ENCODE data around the gene RUFY2. TPM values are rescaled to one million over a fixed set of nuclear protein-coding genes. Genes with fewer than 3 reads are reported as not detected.

The RUFY2 gene
- total RNA-seq, 1 donor, result 35.5 TPM

DNA sequence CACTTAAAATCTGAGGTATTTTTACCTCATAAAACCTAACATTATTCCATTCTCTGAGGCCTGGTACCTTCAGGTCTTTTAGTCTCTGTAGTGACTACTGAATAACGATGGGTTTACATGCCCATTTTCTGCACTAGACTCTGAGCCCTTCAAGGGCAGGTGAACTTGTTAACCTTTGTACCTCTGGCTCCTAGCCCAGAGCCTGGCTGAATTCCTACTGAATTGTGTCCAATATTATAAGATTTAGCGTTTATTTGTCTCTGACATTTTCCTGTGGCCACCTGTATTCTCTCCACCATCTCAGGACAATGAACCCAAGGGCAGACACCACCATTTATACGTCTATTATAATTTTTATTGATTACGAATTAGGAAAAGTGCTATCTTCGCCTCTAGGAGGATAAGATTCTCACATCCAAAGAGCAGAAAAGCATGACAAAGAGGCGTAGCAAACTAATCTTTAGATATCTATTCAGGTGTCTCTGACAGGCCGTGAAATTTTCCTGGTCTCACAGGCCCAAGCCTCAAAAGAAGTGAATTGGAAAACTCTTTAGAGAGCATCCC is 103.1 kb downstream of the RUFY2 start:
- H2AFZ ChIP-seq (ENCODE audit: low read length), result no peak overlapping the region
- H3K9me3 ChIP-seq (ENCODE audit: low read depth, low read length), result no peaks in the 10 kb centered on the region
- H3K4me3 ChIP-seq (ENCODE audit: insufficient read depth, low read length), result no peak overlapping the region
- no peaks in the 10 kb centered on the region for H3K4me1 ChIP-seq (ENCODE audit: insufficient read depth, low read length)
- no peak overlapping the region for H3K27ac ChIP-seq (ENCODE audit: low read depth, low read length)
- H3K27me3 ChIP-seq (ENCODE audit: insufficient read depth, low read length), result no peaks in the 10 kb centered on the region
- no peaks in the 10 kb centered on the region for H3K36me3 ChIP-seq (ENCODE audit: insufficient read depth, low read length)
- no peaks in the 10 kb centered on the region for H3K79me2 ChIP-seq (ENCODE audit: insufficient read depth, low read length)
- H3K4me2 ChIP-seq (ENCODE audit: insufficient read depth, low read length), result no peak overlapping the region
- DNase-seq (ENCODE audit: insufficient read length, low spot score, missing footprints), result no peak
- H4K20me1 ChIP-seq (ENCODE audit: insufficient read depth, low read length), result no peaks in the 10 kb centered on the region
- TF ChIP-seq, protein P1, sequence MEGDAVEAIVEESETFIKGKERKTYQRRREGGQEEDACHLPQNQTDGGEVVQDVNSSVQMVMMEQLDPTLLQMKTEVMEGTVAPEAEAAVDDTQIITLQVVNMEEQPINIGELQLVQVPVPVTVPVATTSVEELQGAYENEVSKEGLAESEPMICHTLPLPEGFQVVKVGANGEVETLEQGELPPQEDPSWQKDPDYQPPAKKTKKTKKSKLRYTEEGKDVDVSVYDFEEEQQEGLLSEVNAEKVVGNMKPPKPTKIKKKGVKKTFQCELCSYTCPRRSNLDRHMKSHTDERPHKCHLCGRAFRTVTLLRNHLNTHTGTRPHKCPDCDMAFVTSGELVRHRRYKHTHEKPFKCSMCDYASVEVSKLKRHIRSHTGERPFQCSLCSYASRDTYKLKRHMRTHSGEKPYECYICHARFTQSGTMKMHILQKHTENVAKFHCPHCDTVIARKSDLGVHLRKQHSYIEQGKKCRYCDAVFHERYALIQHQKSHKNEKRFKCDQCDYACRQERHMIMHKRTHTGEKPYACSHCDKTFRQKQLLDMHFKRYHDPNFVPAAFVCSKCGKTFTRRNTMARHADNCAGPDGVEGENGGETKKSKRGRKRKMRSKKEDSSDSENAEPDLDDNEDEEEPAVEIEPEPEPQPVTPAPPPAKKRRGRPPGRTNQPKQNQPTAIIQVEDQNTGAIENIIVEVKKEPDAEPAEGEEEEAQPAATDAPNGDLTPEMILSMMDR (IDR thresholded peaks at IDR 0.05; ENCODE audit: extremely low read depth, low read depth, low read length), result no peak

DNA sequence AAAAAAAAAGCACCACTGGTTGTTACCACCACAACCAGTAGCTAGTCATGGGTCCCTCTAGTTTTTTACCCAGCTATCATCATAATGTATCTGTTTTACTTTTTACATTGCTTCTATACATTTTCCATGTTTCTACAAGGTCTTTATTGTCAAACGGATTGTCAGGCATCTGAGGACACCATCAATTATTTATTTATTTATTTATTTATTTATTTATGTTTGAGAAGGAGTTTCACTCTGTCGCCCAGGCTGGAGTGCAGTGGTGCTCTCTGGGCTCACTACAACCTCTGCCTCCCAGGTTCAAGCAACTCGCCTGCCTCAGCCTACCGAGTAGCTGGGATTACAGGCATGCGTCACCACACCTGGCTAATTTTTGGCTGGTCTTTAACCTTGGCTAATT is 104.2 kb downstream of the RUFY2 start:
- no peaks in the 10 kb centered on the region for H3K79me2 ChIP-seq (ENCODE audit: insufficient read depth, low read length)
- no peaks in the 10 kb centered on the region for H3K27me3 ChIP-seq (ENCODE audit: insufficient read depth, low read length)
- H3K4me2 ChIP-seq (ENCODE audit: insufficient read depth, low read length), result no peak overlapping the region
- no peaks in the 10 kb centered on the region for H3K9me3 ChIP-seq (ENCODE audit: low read depth, low read length)
- no peak for DNase-seq (ENCODE audit: insufficient read length, low spot score, missing footprints)
- TF ChIP-seq, protein P1 (IDR thresholded peaks at IDR 0.05; ENCODE audit: extremely low read depth, low read depth, low read length), result no peak
- no peak overlapping the region for H3K27ac ChIP-seq (ENCODE audit: low read depth, low read length)
- H2AFZ ChIP-seq (ENCODE audit: low read length), result no peak overlapping the region
- H4K20me1 ChIP-seq (ENCODE audit: insufficient read depth, low read length), result no peaks in the 10 kb centered on the region
- H3K4me1 ChIP-seq (ENCODE audit: insufficient read depth, low read length), result no peaks in the 10 kb centered on the region
- H3K36me3 ChIP-seq (ENCODE audit: insufficient read depth, low read length), result no peaks in the 10 kb centered on the region
- no peak overlapping the region for H3K4me3 ChIP-seq (ENCODE audit: insufficient read depth, low read length)

DNA sequence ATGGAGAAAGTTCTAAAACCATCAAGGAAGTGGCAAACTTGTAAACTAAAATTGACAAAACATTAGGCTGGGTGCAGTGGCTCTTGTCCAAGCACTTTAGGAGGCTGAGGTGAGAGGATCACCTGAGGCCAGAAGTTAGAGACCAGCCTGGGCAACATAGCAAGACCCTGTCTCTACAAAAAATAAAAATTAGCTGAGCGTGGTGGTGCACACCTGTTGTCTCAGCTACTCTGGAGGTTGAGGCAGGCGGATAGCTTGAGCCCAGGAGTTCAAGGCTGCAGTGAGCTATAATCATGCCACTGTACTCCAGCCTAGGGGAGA is 104.6 kb downstream of the RUFY2 start:
- no peaks in the 10 kb centered on the region for H3K27me3 ChIP-seq (ENCODE audit: insufficient read depth, low read length)
- H3K4me3 ChIP-seq (ENCODE audit: insufficient read depth, low read length), result no peak overlapping the region
- H2AFZ ChIP-seq (ENCODE audit: low read length), result no peak overlapping the region
- no peaks in the 10 kb centered on the region for H3K4me1 ChIP-seq (ENCODE audit: insufficient read depth, low read length)
- H3K4me2 ChIP-seq (ENCODE audit: insufficient read depth, low read length), result no peak overlapping the region
- H3K27ac ChIP-seq (ENCODE audit: low read depth, low read length), result no peak overlapping the region
- DNase-seq (ENCODE audit: insufficient read length, low spot score, missing footprints), result no peak
- no peaks in the 10 kb centered on the region for H3K9me3 ChIP-seq (ENCODE audit: low read depth, low read length)
- no peaks in the 10 kb centered on the region for H3K79me2 ChIP-seq (ENCODE audit: insufficient read depth, low read length)
- no peaks in the 10 kb centered on the region for H4K20me1 ChIP-seq (ENCODE audit: insufficient read depth, low read length)
- TF ChIP-seq, protein P1 (IDR thresholded peaks at IDR 0.05; ENCODE audit: extremely low read depth, low read depth, low read length), result no peak
- no peaks in the 10 kb centered on the region for H3K36me3 ChIP-seq (ENCODE audit: insufficient read depth, low read length)

DNA sequence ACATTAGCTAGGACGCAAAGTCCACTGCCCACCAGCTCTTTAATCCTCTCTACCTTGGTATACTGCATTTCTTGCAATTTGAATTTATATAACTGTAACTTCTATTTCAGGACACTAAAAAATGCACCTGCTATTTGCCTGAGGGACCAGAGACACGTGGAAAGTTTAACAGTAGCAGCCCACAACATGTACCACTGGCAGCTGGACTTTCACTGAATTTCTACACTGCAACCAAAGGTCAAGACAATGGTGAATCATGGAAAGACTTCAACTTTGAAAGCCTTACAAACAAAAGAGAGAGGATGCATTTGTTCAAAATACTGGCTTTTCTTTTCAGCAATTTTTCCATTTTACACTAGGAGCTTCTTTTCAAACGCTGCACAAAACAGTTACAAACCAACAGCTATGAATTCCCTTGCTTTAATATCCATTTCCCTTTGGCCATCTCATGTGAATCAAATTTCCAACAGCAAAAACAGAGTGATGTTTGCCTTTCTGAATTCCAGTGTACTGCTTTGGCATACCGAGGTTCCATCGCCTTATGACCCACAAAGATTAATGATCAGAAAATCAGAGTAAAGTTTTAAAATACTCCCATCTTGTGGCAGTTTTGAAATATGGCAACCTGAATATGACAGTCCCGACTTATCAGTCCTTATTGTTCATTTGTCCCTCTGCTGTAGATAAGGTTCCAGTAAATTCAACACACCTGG is 105.1 kb downstream of the RUFY2 start:
- peak; percentile 67 for DNase-seq (ENCODE audit: insufficient read length, low spot score, missing footprints)
- TF ChIP-seq, protein P1 (IDR thresholded peaks at IDR 0.05; ENCODE audit: extremely low read depth, low read depth, low read length), result peak; percentile 61
- Histone ChIP-seq H3K79me2 (ENCODE audit: insufficient read depth, low read length) (no peaks in the 10 kb centered on the region), H3K27me3 (ENCODE audit: insufficient read depth, low read length) (no peaks in the 10 kb centered on the region), H3K27ac (ENCODE audit: low read depth, low read length) (no peak overlapping the region), H3K4me3 (ENCODE audit: insufficient read depth, low read length) (no peak overlapping the region), H3K36me3 (ENCODE audit: insufficient read depth, low read length) (no peaks in the 10 kb centered on the region), H2AFZ (ENCODE audit: low read length) (no peak overlapping the region), H3K9me3 (ENCODE audit: low read depth, low read length) (no peaks in the 10 kb centered on the region), H3K4me2 (ENCODE audit: insufficient read depth, low read length) (no peak overlapping the region), H3K4me1 (ENCODE audit: insufficient read depth, low read length) (no peaks in the 10 kb centered on the region), H4K20me1 (ENCODE audit: insufficient read depth, low read length) (no peaks in the 10 kb centered on the region)
